Activated naive CD4-positive, alpha-beta T cell (primary cell): ENCODE data around the gene CCDC188.
"Not testable (repeated sequence)": the region's sequence is repeated elsewhere in the genome, so short reads cannot be mapped to it uniquely, and the experiment has no call there.

Experiments
- DNase-seq, 4 experiments: peaks; one replicate each; lab custom pipeline; 2025; lab: John Stamatoyannopoulos, UW

CCDC188 gene

GRCh38 chr22:20170170-20170569 is 19.3 kb upstream of the CCDC188 start:
- DNase-seq: no peak

DNA sequence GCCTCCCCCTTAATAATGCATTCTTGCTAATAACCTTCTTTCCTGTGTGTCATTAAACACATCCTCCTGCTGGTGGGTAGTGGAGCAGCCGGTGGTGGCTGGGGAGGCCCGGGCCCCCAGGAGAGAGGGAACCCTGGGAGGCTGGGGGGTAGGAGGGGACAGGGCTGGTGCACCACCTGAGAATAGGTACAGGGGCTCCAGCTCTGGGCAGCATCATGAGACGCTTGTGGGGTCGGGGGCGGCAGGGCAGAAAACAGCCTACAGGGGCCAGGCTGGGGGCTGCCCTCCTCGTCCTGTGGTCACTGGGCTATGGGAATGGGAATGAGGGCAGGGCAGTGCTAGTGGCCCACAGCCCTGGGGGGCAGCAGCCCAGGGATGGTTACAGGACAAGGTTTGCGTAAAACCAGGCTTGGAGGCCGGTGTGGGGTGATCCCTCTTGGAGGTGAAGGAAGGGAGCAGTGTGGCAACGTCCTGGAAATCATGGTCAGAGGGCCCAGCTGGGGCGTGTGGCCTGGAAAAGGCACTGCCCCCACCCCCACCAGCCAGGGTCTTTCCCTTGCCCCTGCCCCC is 18.5 kb upstream of the CCDC188 start:
- DNase-seq: no peak

GRCh38 chr22:20167643-20168322 is 16.9 kb upstream of the CCDC188 start:
- DNase-seq: no peak

DNA sequence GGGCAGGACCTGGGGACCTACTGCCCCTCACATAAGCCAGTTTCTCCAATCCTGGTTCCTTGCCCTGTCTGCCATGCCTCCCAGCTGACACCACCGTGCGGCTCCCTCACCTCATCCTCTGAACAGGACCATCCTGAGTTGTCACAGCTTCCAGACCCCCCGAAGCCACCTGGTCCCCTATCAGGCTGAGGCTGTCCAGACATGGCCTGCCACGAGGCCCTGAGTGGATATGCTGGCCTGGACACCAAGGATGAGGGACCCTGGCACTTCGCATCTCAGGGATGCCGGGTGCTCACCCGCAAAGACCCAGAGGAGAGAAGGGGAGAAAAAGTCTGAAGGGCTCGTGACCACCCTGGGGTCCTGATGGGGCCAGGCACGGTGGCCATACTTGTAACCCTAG is 15.8 kb upstream of the CCDC188 start:
- no peak for DNase-seq

DNA sequence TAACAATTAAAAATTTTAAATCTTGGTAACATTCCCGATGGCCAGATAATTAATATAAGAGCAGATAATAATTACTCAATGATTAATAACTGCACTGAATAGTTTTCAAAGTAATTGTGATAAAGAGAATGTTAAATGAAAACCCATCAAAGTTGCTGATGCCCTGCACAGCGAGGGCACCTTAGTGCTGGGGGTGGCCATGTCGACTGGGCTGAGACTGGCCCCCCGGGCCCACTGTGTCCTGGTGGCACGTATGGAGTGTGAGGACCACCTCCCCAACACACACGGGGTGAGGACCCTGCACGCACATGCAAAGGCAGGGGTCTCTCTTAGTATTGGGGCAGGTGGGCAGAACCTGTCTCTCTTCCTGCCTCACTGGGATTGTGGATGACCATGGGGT is 15.1 kb upstream of the CCDC188 start:
- DNase-seq: no peak

DNA sequence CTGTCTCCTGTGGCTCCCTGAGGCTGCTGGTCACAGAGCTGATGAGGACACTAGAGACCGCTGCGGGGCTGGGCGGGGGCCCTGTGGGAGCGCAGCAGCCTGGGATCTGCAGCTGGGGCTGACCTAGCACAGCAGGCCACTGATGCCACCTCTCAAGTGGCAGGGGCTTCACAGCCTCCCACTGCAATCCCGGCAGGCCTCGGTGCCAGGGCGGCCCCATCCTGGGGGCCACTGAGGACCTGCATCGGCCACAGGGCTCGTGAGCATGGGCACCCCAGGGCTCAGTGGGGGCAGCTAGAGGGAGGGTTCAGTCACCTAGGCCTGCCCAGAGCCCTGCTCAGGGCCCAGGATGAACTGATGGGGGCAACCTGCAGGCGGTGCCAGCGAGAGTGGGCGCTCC is 14.6 kb upstream of the CCDC188 start:
- DNase-seq: no peak

GRCh38 chr22:20164863-20165262 is 14.0 kb upstream of the CCDC188 start:
- DNase-seq: no peak

DNA sequence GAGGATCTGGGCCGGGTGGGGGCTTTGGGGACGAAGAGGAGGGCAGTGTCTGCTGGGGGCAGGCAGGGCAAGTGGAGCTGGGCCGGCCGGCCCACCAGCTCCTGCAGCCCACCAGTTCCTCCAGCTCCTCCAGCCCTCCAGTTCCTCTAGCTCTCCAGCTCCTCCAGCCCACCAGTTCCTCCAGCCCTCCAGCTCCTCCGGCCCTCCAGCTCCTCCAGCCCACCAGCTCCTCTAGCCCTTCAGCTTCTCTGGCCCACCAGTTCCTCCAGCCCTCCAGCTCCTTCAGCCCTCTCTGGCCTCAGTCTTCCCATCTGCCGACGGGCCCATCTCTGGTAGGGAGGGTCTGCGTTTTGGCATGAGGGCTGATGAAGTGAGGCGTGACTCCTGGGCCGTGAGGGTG is 9.2 kb upstream of the CCDC188 start:
- no peak for DNase-seq

GRCh38 chr22:20159531-20159930 is 8.7 kb upstream of the CCDC188 start:
- not testable (repeated sequence) for DNase-seq

DNA sequence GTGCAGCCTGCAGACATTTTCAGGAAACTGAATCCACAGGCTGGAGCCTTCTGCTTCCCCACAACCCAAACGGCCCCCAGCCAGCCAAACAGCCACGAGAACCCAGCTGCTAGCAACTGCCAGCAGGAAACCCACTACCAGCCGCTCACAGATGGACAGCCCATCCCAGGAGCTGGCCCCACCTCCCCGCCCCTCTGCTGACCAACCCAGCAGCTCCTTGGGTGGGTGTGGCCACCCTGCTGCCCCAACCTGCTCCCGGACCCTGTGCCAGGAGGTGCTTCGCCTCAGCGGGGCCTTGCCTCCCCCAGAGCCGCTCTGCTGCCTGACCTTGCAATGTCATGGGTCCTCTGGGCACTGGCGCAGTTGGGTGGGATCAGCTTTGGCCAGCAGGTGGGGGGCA is 8.2 kb upstream of the CCDC188 start:
- DNase-seq: no peak

GRCh38 chr22:20158391-20159036 is 7.7 kb upstream of the CCDC188 start:
- DNase-seq: no peak

- no peak for DNase-seq
Measured at GRCh38 chr22:20157430-20158183, 6.8 kb upstream of the CCDC188 start.

DNA sequence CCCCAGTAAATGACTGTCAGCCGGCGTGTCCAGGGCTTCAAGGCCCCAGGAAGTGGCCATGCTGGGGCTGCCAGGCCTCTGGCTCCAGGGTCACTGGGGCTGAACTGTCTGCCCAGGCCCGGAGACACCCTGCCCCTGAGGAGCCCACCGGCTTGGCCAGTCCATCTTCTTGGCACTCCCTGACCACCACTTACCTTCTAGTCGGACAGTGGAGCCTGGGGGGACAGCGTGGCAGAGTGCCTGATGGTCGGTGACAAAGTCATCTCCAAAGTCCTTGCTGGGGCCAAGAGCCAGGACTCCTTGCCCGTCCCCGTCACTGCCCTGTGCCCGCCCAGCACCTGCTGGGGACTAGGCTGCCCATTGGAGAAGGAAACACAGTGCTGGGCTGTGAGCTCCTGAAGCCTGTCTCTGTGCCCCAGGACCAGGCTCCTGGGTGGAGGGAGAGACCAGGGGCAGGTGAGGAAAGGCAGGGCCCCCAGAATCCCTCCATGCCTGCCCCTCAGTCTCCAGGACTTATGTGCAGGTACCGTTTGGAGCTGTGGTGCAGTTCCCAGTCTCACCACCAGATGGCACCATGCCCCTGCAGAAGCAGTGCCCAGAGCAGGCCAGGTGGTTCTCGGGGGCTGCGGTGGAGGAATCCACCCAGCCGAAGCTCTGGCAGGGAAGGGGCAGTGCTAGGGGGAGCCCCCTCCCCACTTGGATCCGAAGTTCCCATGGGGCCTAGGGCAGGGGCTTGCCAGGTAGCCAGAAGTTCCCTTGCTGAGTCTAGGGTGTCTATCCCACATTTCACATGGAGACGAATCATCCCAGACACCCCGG is 6.0 kb upstream of the CCDC188 start:
- peak; percentile 85 to 97 (median 92) for DNase-seq

DNA sequence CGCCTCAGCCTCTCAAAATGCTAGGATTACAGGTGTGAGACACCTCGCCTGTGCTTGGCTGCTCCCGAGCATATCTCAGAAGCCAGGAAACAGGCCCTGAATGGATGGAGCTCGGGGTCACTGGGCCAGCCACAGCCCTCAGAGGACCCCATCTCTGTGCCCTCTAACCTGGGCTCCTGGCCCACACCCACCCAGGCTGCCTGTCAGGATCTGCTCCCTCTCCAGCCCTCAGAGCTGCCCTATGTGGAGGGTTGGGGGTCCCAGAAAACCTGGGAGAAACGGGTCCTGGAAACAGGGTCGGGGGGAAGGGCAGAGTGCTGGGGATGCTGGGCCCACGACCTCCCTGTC is 5.2 kb upstream of the CCDC188 start:
- DNase-seq: no peak

GRCh38 chr22:20155330-20156041 is 4.6 kb upstream of the CCDC188 start:
- DNase-seq: no peak

DNA sequence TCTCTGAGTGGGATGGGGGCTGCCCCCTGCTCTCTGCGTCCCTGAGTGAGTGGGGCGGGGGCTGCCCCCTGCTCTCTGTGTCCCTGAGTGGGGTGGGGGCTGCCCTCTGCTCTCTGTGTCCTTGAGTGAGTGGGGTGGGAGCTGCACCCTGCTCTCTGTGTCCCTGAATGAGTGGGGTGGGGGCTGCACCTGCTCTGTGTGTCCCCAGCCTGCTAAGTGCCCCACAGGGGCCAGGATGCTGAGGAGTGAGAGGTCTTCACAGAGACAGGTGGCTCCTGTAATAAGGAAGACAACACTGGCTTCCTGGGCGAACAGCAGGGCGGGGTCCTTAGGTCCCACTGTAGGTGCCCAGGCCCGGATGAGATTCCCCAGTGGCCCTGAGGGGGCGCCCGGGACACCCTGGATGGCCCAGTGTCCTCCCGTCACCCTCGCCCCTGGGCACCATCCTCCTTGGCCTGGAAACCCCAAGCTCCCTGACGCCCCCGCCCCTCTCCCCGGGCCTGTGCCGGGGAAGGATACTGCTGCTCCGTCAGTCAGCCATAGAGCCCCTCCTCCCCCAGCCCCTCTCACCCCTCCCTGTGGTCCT is 3.8 kb upstream of the CCDC188 start:
- no peak for DNase-seq

- no peak for DNase-seq
Measured at GRCh38 chr22:20153945-20154344, 3.1 kb upstream of the CCDC188 start.

GRCh38 chr22:20152464-20152890 is 1.6 kb upstream of the CCDC188 start:
- no peak for DNase-seq

DNA sequence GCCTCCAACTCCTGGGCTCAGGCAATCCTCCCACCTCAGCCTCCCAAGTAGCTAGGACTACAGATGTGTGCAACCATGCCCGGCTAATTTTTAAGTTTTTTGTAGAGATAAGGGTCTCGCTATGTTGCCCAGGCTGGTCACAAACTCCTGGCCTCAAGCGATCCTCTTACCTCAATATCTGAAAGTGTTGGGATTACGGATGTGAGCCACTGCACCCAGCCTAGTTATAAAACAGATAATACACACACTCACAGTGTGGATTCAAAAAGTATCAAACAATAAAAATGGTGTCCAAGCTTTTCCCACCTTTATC is 377 bp upstream of the CCDC188 start:
- no peak for DNase-seq

DNA sequence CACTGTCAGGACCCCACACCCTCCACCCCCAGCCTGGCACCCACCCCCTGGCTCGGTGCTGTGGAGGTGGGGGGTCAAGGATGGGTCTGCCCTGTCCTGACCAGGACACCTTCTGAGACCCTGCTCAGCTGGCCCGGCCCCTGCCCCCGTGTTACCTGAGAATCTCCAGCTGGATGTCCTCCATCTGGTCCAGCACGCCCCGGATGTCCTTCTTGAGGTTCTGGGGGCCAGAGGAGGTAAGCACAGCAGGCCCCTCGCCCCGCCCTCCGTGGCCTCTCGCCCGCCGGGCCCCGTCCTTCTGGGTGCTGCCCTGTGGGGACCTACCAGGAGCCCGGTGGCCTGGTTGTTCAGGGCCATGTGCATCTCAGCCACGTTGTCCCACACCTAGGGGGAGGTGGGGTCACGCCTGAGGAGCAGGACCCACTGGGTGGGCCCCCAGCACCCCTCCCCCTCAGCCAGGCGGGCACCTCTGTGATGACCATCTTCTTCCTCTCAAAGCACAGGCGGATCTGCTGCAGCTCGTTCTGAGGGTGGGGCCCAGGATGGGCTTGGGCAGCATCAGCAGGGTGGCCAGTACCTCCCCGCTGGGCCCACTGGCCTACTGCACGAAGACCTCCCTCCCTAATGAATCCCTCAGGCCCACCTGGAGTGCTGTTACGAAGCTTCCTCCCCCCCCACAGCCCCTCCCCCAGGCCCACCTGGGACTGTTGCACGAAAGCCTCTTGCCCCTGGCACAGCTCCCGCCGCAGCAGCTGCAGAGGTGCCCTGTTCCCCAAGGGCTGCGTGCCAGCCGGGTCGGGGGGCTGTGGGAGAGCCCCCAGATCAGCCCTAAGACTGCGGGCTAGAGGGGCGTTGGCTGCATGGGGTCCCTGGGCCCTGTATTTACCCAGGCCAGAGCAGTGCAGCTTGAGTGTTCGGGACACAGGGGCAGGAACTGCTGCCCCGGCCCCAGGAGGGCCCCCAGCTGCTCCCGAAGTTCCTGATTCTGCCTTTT is 1.3 kb downstream of the CCDC188 start:
- no peak for DNase-seq
